Measurements from ENCODE around the gene ZNF787. TPM values are rescaled to one million over a fixed set of nuclear protein-coding genes. Genes with fewer than 3 reads are reported as not detected.

ZNF787 gene
- total RNA-seq, 3 donors from 2014 or later: 49.1 to 61.2 (median 56.1) TPM

- intact Hi-C loops (cut with DNase I, micrococcal nuclease): no loop called here
- ATAC-seq (peak; percentile 56), DNase-seq (peak; percentile 53 to 78 (median 67))
- no peak overlapping the region for H3K4me3 ChIP-seq
- H3K9me3 ChIP-seq: no peaks in the 10 kb centered on the region
- peaks cover 58% of the 10 kb centered on the region for H3K4me1 ChIP-seq (ENCODE audit: low read depth)
- no peaks in the 10 kb centered on the region for H3K36me3 ChIP-seq (ENCODE audit: low read depth)
- TF ChIP-seq CTCF (IDR thresholded peaks at IDR 0.05): no peak
These were observed 10.3 kb downstream of the ZNF787 start for GRCh38 chr19:56110515-56111448.

- intact Hi-C loops (cut with DNase I, micrococcal nuclease): no loop called here
- no peak for ATAC-seq
- DNase-seq: no peak
- no peak overlapping the region for H3K4me3 ChIP-seq
- peaks cover 64% of the 10 kb centered on the region for H3K4me1 ChIP-seq (ENCODE audit: low read depth)
- no peaks in the 10 kb centered on the region for H3K9me3 ChIP-seq
- TF ChIP-seq CTCF (IDR thresholded peaks at IDR 0.05): no peak
- no peaks in the 10 kb centered on the region for H3K36me3 ChIP-seq (ENCODE audit: low read depth)
These were observed 11.9 kb downstream of the ZNF787 start for GRCh38 chr19:56109226-56109625.

- H3K36me3 ChIP-seq (ENCODE audit: low read depth): no peaks in the 10 kb centered on the region
- H3K9me3 ChIP-seq: no peaks in the 10 kb centered on the region
- ATAC-seq (no peak), DNase-seq (no peak)
- TF ChIP-seq CTCF (IDR thresholded peaks at IDR 0.05): no peak
- H3K4me3 ChIP-seq: no peak overlapping the region
- peaks cover 62% of the 10 kb centered on the region for H3K4me1 ChIP-seq (ENCODE audit: low read depth)
- intact Hi-C loops (cut with DNase I, micrococcal nuclease): no loop called here
These were observed 12.5 kb downstream of the ZNF787 start for GRCh38 chr19:56108447-56109195.

GRCh38 chr19:56107626-56108351 lies 13.3 kb downstream of the ZNF787 start:
- DNase-seq (peak in 2 of 3 donors; percentile 55 to 73), ATAC-seq (peak; percentile 36)
- intact Hi-C loops (cut with DNase I, micrococcal nuclease): no loop called here
- peaks cover 54% of the 10 kb centered on the region for H3K4me1 ChIP-seq (ENCODE audit: low read depth)
- H3K4me3 ChIP-seq: no peak overlapping the region
- no peaks in the 10 kb centered on the region for H3K36me3 ChIP-seq (ENCODE audit: low read depth)
- H3K9me3 ChIP-seq: no peaks in the 10 kb centered on the region
- no peak for TF ChIP-seq CTCF (IDR thresholded peaks at IDR 0.05)

GRCh38 chr19:56106993-56107392 lies 14.1 kb downstream of the ZNF787 start:
- DNase-seq: no peak
- intact Hi-C loops (cut with DNase I, micrococcal nuclease): no loop called here
- H3K4me3 ChIP-seq: no peak overlapping the region
- ATAC-seq: no peak
- H3K4me1 ChIP-seq (ENCODE audit: low read depth): peaks cover 47% of the 10 kb centered on the region
- H3K36me3 ChIP-seq (ENCODE audit: low read depth): no peaks in the 10 kb centered on the region
- TF ChIP-seq CTCF (IDR thresholded peaks at IDR 0.05): no peak
- H3K9me3 ChIP-seq: no peaks in the 10 kb centered on the region

Data from mucosa of descending colon (tissue), 3 donors.